Osteoblast (primary cell): Measurements from ENCODE around the gene RIPOR2. TPM values are rescaled to one million over a fixed set of nuclear protein-coding genes. Genes with fewer than 3 reads are reported as not detected.

Experiments used
- DNase-seq: peaks from one replicate; pipeline ENCODE4 v3.0.0; 2011; ENCODE audit warnings: low spot score, mixed read lengths; ENCODE audit not compliant: insufficient read length; ENCODE audit errors: missing footprints
- H2AFZ ChIP-seq: 2 replicates; pipeline ENCODE4 v1.6.0; 2011; ENCODE audit warnings: mild to moderate bottlenecking, low read length
- H3K27ac ChIP-seq: 2 replicates; pipeline ENCODE4 v1.5.1; 2011; ENCODE audit warnings: mild to moderate bottlenecking, low read depth, low read length, moderate library complexity
- H3K27me3 ChIP-seq: 2 replicates; pipeline ENCODE4 v1.6.0; 2012; ENCODE audit warnings: mild to moderate bottlenecking, control low read depth, inconsistent platforms, low read length, moderate library complexity; ENCODE audit not compliant: insufficient read depth
- H3K36me3 ChIP-seq: 2 replicates; pipeline ENCODE4 v1.5.1; 2011; ENCODE audit warnings: mild to moderate bottlenecking, low read length, control low read depth, moderate library complexity; ENCODE audit not compliant: insufficient read depth
- H3K4me1 ChIP-seq: 2 replicates; pipeline ENCODE4 v1.5.1; 2011; ENCODE audit warnings: mild to moderate bottlenecking, low read length, control low read depth, moderate library complexity; ENCODE audit not compliant: insufficient read depth
- H3K4me2 ChIP-seq: 2 replicates; pipeline ENCODE4 v1.6.0; 2011; ENCODE audit warnings: mild to moderate bottlenecking, low read length; ENCODE audit not compliant: insufficient read depth
- H3K4me3 ChIP-seq: fragments of 200-600 bp; sonication (generic); 3 replicates; pipeline ENCODE4 v1.5.1; 2012; ENCODE audit warnings: mild to moderate bottlenecking, low read length, inconsistent platforms; ENCODE audit not compliant: insufficient read depth
- H3K79me2 ChIP-seq: 2 replicates; pipeline ENCODE4 v1.6.0; 2012; ENCODE audit warnings: mild to moderate bottlenecking, low read length, control low read depth, inconsistent platforms; ENCODE audit not compliant: insufficient read depth
- H3K9me3 ChIP-seq: 2 replicates; pipeline ENCODE4 v1.5.1; 2011; ENCODE audit warnings: low read depth, low read length, control low read depth
- H4K20me1 ChIP-seq: 2 replicates; pipeline ENCODE4 v1.6.0; 2012; ENCODE audit warnings: mild to moderate bottlenecking, low read length, control low read depth; ENCODE audit not compliant: insufficient read depth
- CTCF ChIP-seq: IDR thresholded peaks from 2 replicates; pipeline ENCODE4 v1.5.1; 2011; ENCODE audit warnings: mild to moderate bottlenecking, low read depth, low read length, moderate library complexity; ENCODE audit errors: extremely low read depth
- total RNA-seq: library from RNA; depleted of rRNA; stranded (reverse); fragments of >200 nt; gene quantifications from 2 replicates; pipeline ENCODE4 v1.2.3, GENCODE V29; 2012

Gene RIPOR2
- total RNA-seq, 1 donor, result 1.4 TPM

- no peak for TF ChIP-seq CTCF
- Histone ChIP-seq H3K9me3 (no peaks in the 10 kb centered on the region), H3K4me3 (no peak overlapping the region), H3K79me2 (no peaks in the 10 kb centered on the region), H3K4me2 (no peak overlapping the region), H2AFZ (no peak overlapping the region), H4K20me1 (no peaks in the 10 kb centered on the region), H3K27ac (no peak overlapping the region), H3K27me3 (peaks cover 2% of the 10 kb centered on the region), H3K36me3 (no peaks in the 10 kb centered on the region), H3K4me1 (peaks cover 16% of the 10 kb centered on the region)
- no peak for DNase-seq
These were observed 10.1 kb downstream of the RIPOR2 start for GRCh38 chr6:24925661-24926060.

- Histone ChIP-seq H3K79me2 (no peaks in the 10 kb centered on the region), H3K9me3 (no peaks in the 10 kb centered on the region), H3K4me2 (no peak overlapping the region), H4K20me1 (no peaks in the 10 kb centered on the region), H3K27me3 (peaks cover 10% of the 10 kb centered on the region), H3K27ac (no peak overlapping the region), H3K36me3 (no peaks in the 10 kb centered on the region), H2AFZ (no peak overlapping the region), H3K4me1 (peaks cover 7% of the 10 kb centered on the region), H3K4me3 (no peak overlapping the region)
- TF ChIP-seq CTCF, result no peak
- no peak for DNase-seq
These were observed 11.0 kb downstream of the RIPOR2 start for GRCh38 chr6:24924580-24925356.

GRCh38 chr6:24923885-24924401 is 11.8 kb downstream of the RIPOR2 start:
- H3K9me3 ChIP-seq, result no peaks in the 10 kb centered on the region
- no peak overlapping the region for H3K4me3 ChIP-seq
- peaks cover 6% of the 10 kb centered on the region for H3K4me1 ChIP-seq
- no peak for DNase-seq
- H3K27me3 ChIP-seq, result peaks cover 10% of the 10 kb centered on the region
- no peaks in the 10 kb centered on the region for H3K79me2 ChIP-seq
- no peak for TF ChIP-seq CTCF
- no peak overlapping the region for H2AFZ ChIP-seq
- no peak overlapping the region for H3K27ac ChIP-seq
- no peaks in the 10 kb centered on the region for H4K20me1 ChIP-seq
- H3K36me3 ChIP-seq, result no peaks in the 10 kb centered on the region
- H3K4me2 ChIP-seq, result no peak overlapping the region

GRCh38 chr6:24922814-24923213 is 12.9 kb downstream of the RIPOR2 start:
- no peak for TF ChIP-seq CTCF
- no peak overlapping the region for H3K4me2 ChIP-seq
- no peak overlapping the region for H3K27ac ChIP-seq
- H3K9me3 ChIP-seq, result no peaks in the 10 kb centered on the region
- H3K4me1 ChIP-seq, result no peaks in the 10 kb centered on the region
- DNase-seq, result no peak
- no peaks in the 10 kb centered on the region for H3K79me2 ChIP-seq
- no peak overlapping the region for H3K4me3 ChIP-seq
- no peaks in the 10 kb centered on the region for H4K20me1 ChIP-seq
- no peak overlapping the region for H2AFZ ChIP-seq
- H3K27me3 ChIP-seq, result peaks cover 10% of the 10 kb centered on the region
- no peaks in the 10 kb centered on the region for H3K36me3 ChIP-seq
